Measurements from ENCODE around the gene CRYZL1. TPM values are rescaled to one million over a fixed set of nuclear protein-coding genes. Genes with fewer than 3 reads are reported as not detected.
"Not testable (repeated sequence)": the region's sequence is repeated elsewhere in the genome, so short reads cannot be mapped to it uniquely, and the experiment has no call there.

CRYZL1 gene
- total RNA-seq: 18.7 and 24.6 TPM in 2 replicates

- DNase-seq (ENCODE audit: low read depth in 2 of 2): peak; percentile 100
Observed at GRCh38 chr21:33641352-33642026, at the start of gene CRYZL1. CRYZL1 (minus strand) TSS chr21:33641741; CDS start chr21:33631551, 10,190 bp downstream.

- no peak for DNase-seq (ENCODE audit: low read depth in 2 of 2)
Observed at GRCh38 chr21:33690874-33691273, 49.3 kb upstream of the CRYZL1 start.

GRCh38 chr21:33688353-33688752 lies 46.8 kb upstream of the CRYZL1 start:
- DNase-seq (ENCODE audit: low read depth in 2 of 2): no peak

GRCh38 chr21:33687634-33688033 lies 46.1 kb upstream of the CRYZL1 start:
- no peak for DNase-seq (ENCODE audit: low read depth in 2 of 2)

- no peak for DNase-seq (ENCODE audit: low read depth in 2 of 2)
Observed at GRCh38 chr21:33686386-33686785, 44.8 kb upstream of the CRYZL1 start.

- DNase-seq (ENCODE audit: low read depth in 2 of 2): peak; percentile 32 to 91
Observed at GRCh38 chr21:33685613-33686197, 44.2 kb upstream of the CRYZL1 start.

- peak in 1 of 2 donors; percentile 57 for DNase-seq (ENCODE audit: low read depth in 2 of 2)
Observed at GRCh38 chr21:33684923-33685560, 43.5 kb upstream of the CRYZL1 start.

GRCh38 chr21:33684068-33684467 lies 42.5 kb upstream of the CRYZL1 start:
- DNase-seq (ENCODE audit: low read depth in 2 of 2): peak in 1 of 2 donors; percentile 37

- peak in 1 of 2 donors; percentile 94 for DNase-seq (ENCODE audit: low read depth in 2 of 2)
Observed at GRCh38 chr21:33682992-33683627, 41.6 kb upstream of the CRYZL1 start.

GRCh38 chr21:33680870-33681269 lies 39.3 kb upstream of the CRYZL1 start:
- no peak for DNase-seq (ENCODE audit: low read depth in 2 of 2)

- no peak for DNase-seq (ENCODE audit: low read depth in 2 of 2)
Observed at GRCh38 chr21:33677450-33677849, 35.9 kb upstream of the CRYZL1 start.

- DNase-seq (ENCODE audit: low read depth in 2 of 2): not testable (repeated sequence)
Observed at GRCh38 chr21:33676666-33677065, 35.1 kb upstream of the CRYZL1 start.

- peak in 1 of 2 donors; percentile 14 for DNase-seq (ENCODE audit: low read depth in 2 of 2)
Observed at GRCh38 chr21:33674226-33674625, 32.7 kb upstream of the CRYZL1 start.

- no peak for DNase-seq (ENCODE audit: low read depth in 2 of 2)
Observed at GRCh38 chr21:33673473-33673872, 31.9 kb upstream of the CRYZL1 start.

GRCh38 chr21:33670076-33670978 lies 28.8 kb upstream of the CRYZL1 start:
- DNase-seq (ENCODE audit: low read depth in 2 of 2): no peak

- no peak for DNase-seq (ENCODE audit: low read depth in 2 of 2)
Observed at GRCh38 chr21:33668620-33669019, 27.1 kb upstream of the CRYZL1 start.

GRCh38 chr21:33668180-33668579 lies 26.6 kb upstream of the CRYZL1 start:
- DNase-seq (ENCODE audit: low read depth in 2 of 2): no peak

- DNase-seq (ENCODE audit: low read depth in 2 of 2): no peak
Observed at GRCh38 chr21:33667636-33668035, 26.1 kb upstream of the CRYZL1 start.

GRCh38 chr21:33666153-33666552 lies 24.6 kb upstream of the CRYZL1 start:
- DNase-seq (ENCODE audit: low read depth in 2 of 2): no peak

- no peak for DNase-seq (ENCODE audit: low read depth in 2 of 2)
Observed at GRCh38 chr21:33664135-33664534, 22.6 kb upstream of the CRYZL1 start.

GRCh38 chr21:33663241-33663640 lies 21.7 kb upstream of the CRYZL1 start:
- DNase-seq (ENCODE audit: low read depth in 2 of 2): no peak
